Liver (tissue), 9 donors: ENCODE measurements around the gene RELN. TPM values are rescaled to one million over a fixed set of nuclear protein-coding genes. Genes with fewer than 3 reads are reported as not detected.
A peak's percentile ranks its signal among the peaks of the same experiment; 100 is the strongest.

ENCODE experiments used
- DNase-seq: peaks from one replicate; pipeline ENCODE4 v3.0.0-alpha.2; 2017; ENCODE audit warnings: low spot score
- H3K27ac ChIP-seq, 2 donors: one replicate each; pipeline ENCODE4 v1.7.0; 2013; ENCODE audit warnings: inconsistent platforms in 2 of 2, low read length in 2 of 2, control low read depth in 1 of 2, low read depth in 1 of 2, mild to moderate bottlenecking in 1 of 2
- H3K27me3 ChIP-seq, 4 donors: one replicate each; pipeline versions ENCODE4 v1.6.1 to v1.7.0; 2013; ENCODE audit warnings: low read length in 3 of 4, inconsistent platforms in 1 of 4, mild to moderate bottlenecking in 1 of 4, moderate library complexity in 1 of 4; ENCODE audit not compliant: control insufficient read depth in 4 of 4, insufficient read depth in 4 of 4
- H3K36me3 ChIP-seq, 4 donors: one replicate each; pipeline versions ENCODE4 v1.6.1 to v1.7.0; 2013; ENCODE audit warnings: low read length in 3 of 4, mild to moderate bottlenecking in 3 of 4, low read depth in 1 of 4, moderate library complexity in 1 of 4; ENCODE audit not compliant: control insufficient read depth in 4 of 4, insufficient read depth in 3 of 4
- H3K4me1 ChIP-seq, 4 donors: one replicate each; pipeline versions ENCODE4 v1.6.1 to v1.7.0; 2013; ENCODE audit warnings: low read length in 3 of 4, mild to moderate bottlenecking in 3 of 4, moderate library complexity in 1 of 4; ENCODE audit not compliant: control insufficient read depth in 4 of 4, insufficient read depth in 4 of 4
- H3K4me3 ChIP-seq, 3 donors: one replicate each; pipeline versions ENCODE4 v1.6.1 to v1.7.0; 2013; ENCODE audit warnings: low read length in 3 of 3, control low read depth in 1 of 3, low read depth in 1 of 3, mild to moderate bottlenecking in 1 of 3
- H3K9ac ChIP-seq, 2 donors: one replicate each; pipeline ENCODE4 v1.7.0; 2013; ENCODE audit warnings: low read length in 2 of 2, mild to moderate bottlenecking in 2 of 2, moderate library complexity in 2 of 2, control low read depth in 1 of 2, low read depth in 1 of 2
- H3K9me3 ChIP-seq, 4 donors: one replicate each; pipeline versions ENCODE4 v1.6.1 to v1.7.0; 2013; ENCODE audit warnings: low read length in 3 of 4; ENCODE audit not compliant: control insufficient read depth in 4 of 4
- ATF3 ChIP-seq: IDR thresholded peaks from 2 replicates; pipeline ENCODE4 v1.6.1; 2016; ENCODE audit warnings: antibody characterized with exemption
- EGR1 ChIP-seq, 2 donors: IDR thresholded peaks; 2 replicates each; pipeline ENCODE4 v1.6.1; 2016 to 2018; ENCODE audit warnings: antibody characterized with exemption in 2 of 2, low read depth in 2 of 2
- FOXA2 ChIP-seq: IDR thresholded peaks from 2 replicates; pipeline ENCODE4 v1.6.1; 2016; ENCODE audit warnings: antibody characterized with exemption
- HNF4G ChIP-seq: IDR thresholded peaks from 2 replicates; pipeline ENCODE4 v1.6.1; 2016; ENCODE audit warnings: antibody characterized with exemption
- JUND ChIP-seq, 2 donors: IDR thresholded peaks; 2 replicates each; pipeline ENCODE4 v1.6.1; 2016; ENCODE audit warnings: antibody characterized with exemption in 2 of 2
- MAX ChIP-seq: IDR thresholded peaks from 2 replicates; pipeline ENCODE4 v1.6.1; 2016; ENCODE audit warnings: antibody characterized with exemption
- NR2F2 ChIP-seq: IDR thresholded peaks from 2 replicates; pipeline ENCODE4 v1.6.1; 2016; ENCODE audit warnings: antibody characterized with exemption
- RAD21 ChIP-seq, 2 donors: IDR thresholded peaks; 2 replicates each; pipeline ENCODE4 v1.6.1; 2016; ENCODE audit warnings: antibody characterized with exemption in 2 of 2, mild to moderate bottlenecking in 2 of 2
- REST ChIP-seq: IDR thresholded peaks from 2 replicates; pipeline ENCODE4 v1.6.1; 2016; ENCODE audit warnings: antibody characterized with exemption, mild to moderate bottlenecking
- SP1 ChIP-seq: IDR thresholded peaks from 2 replicates; pipeline ENCODE4 v1.6.1; 2018; ENCODE audit warnings: antibody characterized with exemption, mild to moderate bottlenecking
- YY1 ChIP-seq: IDR thresholded peaks from 2 replicates; pipeline ENCODE4 v1.6.1; 2016; ENCODE audit warnings: antibody characterized with exemption, mild to moderate bottlenecking
- WGBS: extraction: QIAGEN DNeasy Blood & Tissue Kit; methylation state at CpG from one replicate; pipeline ENCODE4 v1.1.7; 2013; 5-methylcytosine and 5-hydroxymethylcytosine counted together
- polyA plus RNA-seq, 2 donors: library from polyadenylated mRNA; stranded (reverse) in 1 of 2; unstranded in 1 of 2; fragments of 200-250 nt in 1 of 2; fragments of >200 nt in 1 of 2; fragmentation: Nextera tagmentation in 1 of 2; extraction: Ambion mirVana in 1 of 2; gene quantifications; one replicate each; pipeline versions ENCODE4 v1.2.1 to v1.2.3, GENCODE V29; 2013 to 2015
- total RNA-seq, 2 donors: library from RNA; depleted of rRNA; stranded (reverse); fragments of >200 nt; gene quantifications; one replicate each; pipeline ENCODE4 v1.2.3, GENCODE V29; 2014
- donor health status: healthy.
- donor health status: healthy.
- donor health status: healthy.
- donor health status: healthy.
- donor health status: healthy.

Gene RELN
- total and polyA plus RNA-seq, 4 donors, result 10.0 to 69.8 (median 28.4) TPM

GRCh38 chr7:103944230-103944900 lies 45.1 kb downstream of the RELN start:
- no peaks in the 10 kb centered on the region for H3K36me3 ChIP-seq
- peaks cover 0 to under 1% (median 0%) of the 10 kb centered on the region in 4 donors for H3K9me3 ChIP-seq
- DNase-seq, result no peak
- H3K27ac ChIP-seq, result no peak overlapping the region
- H3K9ac ChIP-seq, result no peak overlapping the region
- TF ChIP-seq SP1 (no peak), NR2F2 (no peak)
- H3K27me3 ChIP-seq, result peaks cover 0 to 3% (median 0%) of the 10 kb centered on the region in 4 donors
- no peaks in the 10 kb centered on the region for H3K4me1 ChIP-seq
- WGBS, result 94% methylated on average over 6 of the region's 6 CpGs
- no peak overlapping the region for H3K4me3 ChIP-seq

- Histone ChIP-seq H3K36me3 (no peaks in the 10 kb centered on the region), H3K4me3 (no peak overlapping the region), H3K27ac (no peak overlapping the region), H3K27me3 (peaks cover 0 to 3% (median 0%) of the 10 kb centered on the region in 4 donors), H3K9ac (no peak overlapping the region), H3K9me3 (no peaks in the 10 kb centered on the region), H3K4me1 (no peaks in the 10 kb centered on the region)
- DNase-seq, result no peak
- WGBS, result 87% methylated on average over 3 of the region's 3 CpGs
- no peak for TF ChIP-seq RAD21 (IDR thresholded peaks at IDR 0.05)
- no peak for TF ChIP-seq SP1
- TF ChIP-seq HNF4G, result no peak
- TF ChIP-seq JUND (IDR thresholded peaks at IDR 0.05), result no peak
- TF ChIP-seq FOXA2, result no peak
- TF ChIP-seq YY1, result no peak
- no peak for TF ChIP-seq ATF3
- TF ChIP-seq MAX, result no peak
- no peak for TF ChIP-seq NR2F2
- no peak for TF ChIP-seq EGR1 (IDR thresholded peaks at IDR 0.05; ENCODE audit: low read depth in 2 of 2)
These were observed 47.5 kb downstream of the RELN start for GRCh38 chr7:103941976-103942375.

GRCh38 chr7:103940382-103941268 lies 48.8 kb downstream of the RELN start:
- WGBS, result 81% methylated on average over 6 of the region's 6 CpGs
- no peak for TF ChIP-seq REST
- TF ChIP-seq NR2F2, result peak; percentile 24
- Histone ChIP-seq H3K27ac (no peak overlapping the region), H3K4me1 (peaks cover 0 to 2% (median 0%) of the 10 kb centered on the region in 4 donors), H3K36me3 (no peaks in the 10 kb centered on the region), H3K9ac (no peak overlapping the region), H3K4me3 (no peak overlapping the region), H3K27me3 (peaks cover 0 to 3% (median 0%) of the 10 kb centered on the region in 4 donors), H3K9me3 (no peaks in the 10 kb centered on the region)
- DNase-seq, result no peak
